T-helper 1 cell treated with Interleukin-12 subunit alpha and Interleukin-12 subunit beta and Interleukin-4 antibody, amounts not matched to agents 30 μg/mL and 1 μg/mL, for 36 hours (primary cell): ENCODE measurements around the gene MGAT3.

Experiments used
- H3K27ac Mint-ChIP-seq: one replicate; pipeline ENCODE4 v1.8.0; 2021; ENCODE audit warnings: mild to moderate bottlenecking, mixed read lengths
- H3K27me3 Mint-ChIP-seq: one replicate; pipeline ENCODE4 v1.8.0; 2021; ENCODE audit warnings: low read depth, mixed read lengths
- H3K36me3 Mint-ChIP-seq: one replicate; pipeline ENCODE4 v1.8.0; 2021; ENCODE audit warnings: low read depth, mixed read lengths
- H3K4me1 Mint-ChIP-seq: one replicate; pipeline ENCODE4 v1.8.0; 2021; ENCODE audit warnings: low read depth, mixed read lengths
- H3K4me3 Mint-ChIP-seq: one replicate; pipeline ENCODE4 v1.8.0; 2021; ENCODE audit warnings: mild to moderate bottlenecking, moderate library complexity, mixed read lengths
- H3K9me3 Mint-ChIP-seq: one replicate; pipeline ENCODE4 v1.8.0; 2021; ENCODE audit warnings: mixed read lengths

MGAT3 gene

DNA sequence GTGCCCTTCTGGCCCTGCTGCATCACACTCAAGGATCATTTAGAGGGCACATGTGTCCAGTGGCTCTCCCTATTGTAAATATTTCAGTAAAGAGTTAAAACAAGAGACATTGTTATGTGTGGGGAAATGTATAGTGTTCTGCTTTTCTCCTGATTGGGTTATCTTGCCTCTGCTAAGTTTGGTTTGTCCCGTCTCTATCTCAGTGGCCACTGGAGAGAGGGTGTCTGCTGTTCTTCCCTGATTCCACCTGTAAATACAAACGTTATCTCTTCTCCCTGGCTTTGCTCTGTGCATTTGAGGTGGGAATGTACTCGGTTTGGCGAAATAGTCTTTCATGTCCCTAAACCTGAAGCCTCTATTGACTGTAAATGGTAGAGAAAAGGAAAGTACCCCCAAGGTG is 51.6 kb downstream of the MGAT3 start:
- no peak overlapping the region for H3K27ac Mint-ChIP-seq
- no peak overlapping the region for H3K4me3 Mint-ChIP-seq
- H3K27me3 Mint-ChIP-seq, result no peaks in the 10 kb centered on the region
- peaks cover 27% of the 10 kb centered on the region for H3K4me1 Mint-ChIP-seq
- H3K36me3 Mint-ChIP-seq, result peaks cover 52% of the 10 kb centered on the region
- no peaks in the 10 kb centered on the region for H3K9me3 Mint-ChIP-seq

DNA sequence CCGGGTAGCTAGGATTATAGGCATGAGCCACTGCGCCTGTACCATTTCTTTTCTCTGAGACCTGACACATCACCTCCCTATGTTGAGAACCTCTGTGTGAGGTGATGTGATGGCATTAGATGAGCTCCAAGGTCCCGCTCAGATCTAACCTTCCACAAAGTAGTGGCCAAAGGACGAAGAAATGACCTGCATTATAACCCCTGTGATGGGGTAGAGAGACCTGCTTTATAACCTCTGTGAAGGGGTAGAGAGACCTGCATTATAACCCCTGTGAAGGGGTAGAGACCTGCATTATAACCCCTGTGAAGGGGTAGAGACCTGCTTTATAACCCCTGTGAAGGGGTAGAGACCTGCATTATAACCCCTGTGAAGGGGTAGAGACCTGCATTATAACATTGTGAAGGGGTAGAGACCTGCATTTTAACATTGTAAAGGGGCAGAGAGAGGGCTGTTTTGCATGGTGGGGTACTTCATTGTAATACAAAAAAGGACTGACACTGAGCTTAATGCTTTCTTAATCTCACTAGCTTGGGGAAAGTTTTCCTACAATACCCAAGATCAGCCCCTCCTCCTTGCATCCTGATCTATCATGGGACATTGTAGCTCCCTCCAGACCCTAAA is 53.8 kb downstream of the MGAT3 start:
- peaks cover 30% of the 10 kb centered on the region for H3K4me1 Mint-ChIP-seq
- H3K27me3 Mint-ChIP-seq, result no peaks in the 10 kb centered on the region
- H3K36me3 Mint-ChIP-seq, result peaks cover 52% of the 10 kb centered on the region
- H3K27ac Mint-ChIP-seq, result no peak overlapping the region
- no peaks in the 10 kb centered on the region for H3K9me3 Mint-ChIP-seq
- H3K4me3 Mint-ChIP-seq, result no peak overlapping the region

- Mint-ChIP-seq H3K27ac (no peak overlapping the region), H3K27me3 (no peaks in the 10 kb centered on the region), H3K9me3 (no peaks in the 10 kb centered on the region), H3K36me3 (peaks cover 51% of the 10 kb centered on the region), H3K4me1 (peaks cover 32% of the 10 kb centered on the region), H3K4me3 (no peak overlapping the region)
Measured at GRCh38 chr22:39511226-39511625, 54.4 kb downstream of the MGAT3 start.

DNA sequence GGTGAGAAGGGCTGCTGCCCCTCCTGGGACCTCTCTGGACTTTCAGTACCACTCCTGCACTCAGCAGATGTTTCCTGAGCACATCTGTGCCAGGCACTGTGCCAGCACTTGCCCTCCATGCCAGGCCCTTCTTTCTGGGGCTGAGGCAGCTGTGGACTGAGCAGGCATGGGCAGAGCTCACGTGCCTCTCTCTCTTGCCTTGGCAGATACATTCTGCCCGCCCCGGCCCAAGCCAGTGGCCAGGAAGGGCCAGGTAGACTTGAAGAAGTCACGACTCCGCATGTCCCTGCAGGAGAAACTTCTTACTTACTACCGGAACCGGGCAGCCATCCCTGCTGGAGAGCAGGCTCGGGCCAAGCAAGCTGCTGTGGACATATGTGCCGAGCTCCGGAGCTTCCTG is 55.2 kb downstream of the MGAT3 start:
- Mint-ChIP-seq H3K36me3 (peaks cover 46% of the 10 kb centered on the region), H3K9me3 (no peaks in the 10 kb centered on the region), H3K27me3 (no peaks in the 10 kb centered on the region), H3K4me1 (peaks cover 26% of the 10 kb centered on the region), H3K27ac (no peak overlapping the region), H3K4me3 (no peak overlapping the region)

DNA sequence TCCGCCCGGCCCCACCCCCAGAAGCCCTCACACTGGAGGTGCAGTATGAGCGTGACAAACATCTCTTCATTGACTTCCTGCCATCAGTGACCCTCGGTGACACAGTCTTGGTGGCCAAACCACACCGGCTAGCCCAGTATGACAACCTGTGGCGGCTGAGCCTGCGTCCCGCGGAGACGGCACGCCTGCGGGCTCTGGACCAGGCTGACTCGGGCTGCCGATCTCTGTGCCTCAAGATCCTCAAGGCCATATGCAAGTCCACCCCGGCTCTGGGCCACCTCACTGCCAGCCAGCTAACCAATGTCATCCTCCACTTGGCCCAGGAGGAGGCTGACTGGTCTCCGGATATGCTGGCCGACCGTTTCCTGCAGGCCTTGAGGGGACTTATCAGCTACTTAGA is 57.0 kb downstream of the MGAT3 start:
- H3K27ac Mint-ChIP-seq, result no peak overlapping the region
- no peak overlapping the region for H3K4me3 Mint-ChIP-seq
- H3K36me3 Mint-ChIP-seq, result peaks cover 39% of the 10 kb centered on the region

GRCh38 chr22:39514373-39514973 is 57.7 kb downstream of the MGAT3 start:
- Mint-ChIP-seq H3K27me3 (no peaks in the 10 kb centered on the region), H3K9me3 (no peaks in the 10 kb centered on the region), H3K4me1 (peaks cover 33% of the 10 kb centered on the region), H3K36me3 (peaks cover 35% of the 10 kb centered on the region), H3K27ac (no peak overlapping the region), H3K4me3 (no peak overlapping the region)

More for the DNA sequence above, 57.0 kb downstream of the MGAT3 start:
- H3K4me1 Mint-ChIP-seq, result peaks cover 28% of the 10 kb centered on the region
- no peaks in the 10 kb centered on the region for H3K9me3 Mint-ChIP-seq
- no peaks in the 10 kb centered on the region for H3K27me3 Mint-ChIP-seq

DNA sequence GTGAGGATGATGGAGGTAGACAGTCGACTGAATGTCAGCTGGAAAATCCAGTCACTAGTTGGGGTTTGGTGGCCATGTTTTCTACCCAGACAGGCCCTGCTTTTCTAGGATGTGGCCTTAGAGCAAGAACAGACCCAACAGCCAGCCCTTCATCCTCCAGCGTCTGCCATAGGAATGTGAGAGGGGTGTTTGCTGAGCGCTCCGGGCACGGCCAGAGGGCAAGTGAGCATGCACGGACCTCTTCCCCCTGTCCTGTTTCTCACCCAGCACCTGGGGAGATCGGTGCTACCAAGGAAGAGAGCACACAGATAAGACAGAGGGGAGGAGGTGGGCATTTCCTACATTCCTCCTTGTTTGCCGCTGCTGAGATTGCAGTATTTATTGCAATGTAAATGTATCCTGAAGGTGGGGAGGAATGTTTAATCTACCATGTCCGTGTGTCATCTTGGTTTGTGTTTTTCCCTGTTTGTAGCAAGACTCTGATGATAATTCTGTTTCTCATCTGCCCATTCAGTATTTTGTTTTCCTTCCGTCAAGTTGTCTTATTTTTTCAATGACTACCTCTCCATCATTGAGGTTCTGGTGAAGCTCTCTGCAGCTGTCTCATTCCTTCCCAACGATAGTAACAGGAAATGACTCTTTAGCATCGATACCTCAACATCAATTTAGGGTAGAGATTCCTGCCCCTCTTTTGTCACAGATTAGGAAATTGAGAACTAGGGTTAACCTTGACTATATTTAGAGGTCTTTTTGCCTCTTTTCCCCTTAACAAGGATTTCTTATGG is 58.6 kb downstream of the MGAT3 start:
- peaks cover 33% of the 10 kb centered on the region for H3K4me1 Mint-ChIP-seq
- no peak overlapping the region for H3K4me3 Mint-ChIP-seq
- H3K36me3 Mint-ChIP-seq, result peaks cover 36% of the 10 kb centered on the region
- peaks cover 3% of the 10 kb centered on the region for H3K27me3 Mint-ChIP-seq
- H3K27ac Mint-ChIP-seq, result peak overlapping the region; percentile 37
- no peaks in the 10 kb centered on the region for H3K9me3 Mint-ChIP-seq

- Mint-ChIP-seq H3K27ac (peak overlapping the region; percentile 36), H3K4me3 (no peak overlapping the region), H3K36me3 (peaks cover 49% of the 10 kb centered on the region), H3K4me1 (peaks cover 39% of the 10 kb centered on the region), H3K9me3 (no peaks in the 10 kb centered on the region), H3K27me3 (peaks cover 3% of the 10 kb centered on the region)
Measured at GRCh38 chr22:39517470-39517869, 60.7 kb downstream of the MGAT3 start.

GRCh38 chr22:39518144-39518786 is 61.5 kb downstream of the MGAT3 start:
- peak overlapping the region; percentile 97 for H3K27ac Mint-ChIP-seq
- peaks cover 46% of the 10 kb centered on the region for H3K4me1 Mint-ChIP-seq
- H3K9me3 Mint-ChIP-seq, result no peaks in the 10 kb centered on the region
- peaks cover 50% of the 10 kb centered on the region for H3K36me3 Mint-ChIP-seq
- peaks cover 3% of the 10 kb centered on the region for H3K27me3 Mint-ChIP-seq
- peak overlapping the region; percentile 91 for H3K4me3 Mint-ChIP-seq

GRCh38 chr22:39518996-39519680 is 62.3 kb downstream of the MGAT3 start:
- Mint-ChIP-seq H3K36me3 (peaks cover 52% of the 10 kb centered on the region), H3K27ac (peak overlapping the region; percentile 97)

GRCh38 chr22:39519681-39520225 is 62.9 kb downstream of the MGAT3 start:
- H3K4me3 Mint-ChIP-seq, result peak overlapping the region; percentile 91
- H3K27me3 Mint-ChIP-seq, result peaks cover 3% of the 10 kb centered on the region
- H3K27ac Mint-ChIP-seq, result peak overlapping the region; percentile 97
- peaks cover 51% of the 10 kb centered on the region for H3K36me3 Mint-ChIP-seq
- H3K9me3 Mint-ChIP-seq, result no peaks in the 10 kb centered on the region
- peaks cover 45% of the 10 kb centered on the region for H3K4me1 Mint-ChIP-seq

More at GRCh38 chr22:39518996-39519680, 62.3 kb downstream of the MGAT3 start:
- Mint-ChIP-seq H3K9me3 (no peaks in the 10 kb centered on the region), H3K4me1 (peaks cover 49% of the 10 kb centered on the region), H3K27me3 (peaks cover 3% of the 10 kb centered on the region), H3K4me3 (peak overlapping the region; percentile 91)

DNA sequence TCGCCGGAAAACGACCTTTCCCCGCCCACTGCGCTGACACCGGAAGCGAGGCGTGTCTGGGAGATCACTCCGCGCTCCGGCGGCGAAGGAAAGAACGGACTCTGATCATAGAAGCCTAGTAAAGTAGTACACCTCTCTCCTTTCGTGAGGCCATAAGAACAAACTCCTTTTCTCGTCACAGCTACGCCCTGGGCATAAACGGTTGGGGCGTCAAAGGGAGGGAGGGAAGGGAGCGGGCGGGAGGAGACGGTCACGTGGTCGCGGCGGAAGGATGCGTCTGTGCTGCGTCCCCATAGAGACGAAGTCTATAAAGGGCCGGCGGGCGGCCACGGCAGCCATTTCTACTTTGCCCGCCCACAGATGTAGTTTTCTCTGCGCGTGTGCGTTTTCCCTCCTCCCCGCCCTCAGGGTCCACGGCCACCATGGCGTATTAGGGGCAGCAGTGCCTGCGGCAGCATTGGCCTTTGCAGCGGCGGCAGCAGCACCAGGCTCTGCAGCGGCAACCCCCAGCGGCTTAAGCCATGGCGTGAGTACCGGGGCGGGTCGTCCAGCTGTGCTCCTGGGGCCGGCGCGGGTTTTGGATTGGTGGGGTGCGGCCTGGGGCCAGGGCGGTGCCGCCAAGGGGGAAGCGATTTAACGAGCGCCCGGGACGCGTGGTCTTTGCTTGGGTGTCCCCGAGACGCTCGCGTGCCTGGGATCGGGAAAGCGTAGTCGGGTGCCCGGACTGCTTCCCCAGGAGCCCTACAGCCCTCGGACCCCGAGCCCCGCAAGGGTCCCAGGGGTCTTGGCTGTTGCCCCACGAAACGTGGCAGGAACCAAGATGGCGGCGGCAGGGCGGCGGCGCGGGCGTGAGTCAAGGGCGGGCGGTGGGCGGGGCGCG is 63.7 kb downstream of the MGAT3 start, which contains the start of gene ATF4:
ATF4 (plus strand) TSS at position 337 of the 880 bp plus-strand sequence. CDS start 884 bp downstream, outside the sequence.
- peaks cover 57% of the 10 kb centered on the region for H3K36me3 Mint-ChIP-seq
- peaks cover 50% of the 10 kb centered on the region for H3K4me1 Mint-ChIP-seq
- H3K4me3 Mint-ChIP-seq, result peak within 1 kb of the TSS; percentile 91
- no peaks in the 10 kb centered on the region for H3K9me3 Mint-ChIP-seq
- peaks cover 3% of the 10 kb centered on the region for H3K27me3 Mint-ChIP-seq
- H3K27ac Mint-ChIP-seq, result peak within 1 kb of the TSS; percentile 97
